Endothelial cell of umbilical vein (primary cell): ENCODE measurements around the gene TGM4. TPM values are rescaled to one million over a fixed set of nuclear protein-coding genes. Genes with fewer than 3 reads are reported as not detected.

ENCODE experiments used
- BruUV-seq: library from RNA; stranded (reverse); fragments of 400-500 nt; replicated peaks from 2 replicates; lab custom pipeline; 2021; lab: Mats Ljungman, UMichigan
- CTCF ChIA-PET: fragments of 300-600, 350-600 bp; sonication (Branson Sonifier 250); formaldehyde crosslinking; loops from one replicate; lab custom pipeline; 2021; ENCODE audit warnings: antibody characterized with exemption, inconsistent platforms; lab: Charles Lee
- POLR2A ChIA-PET: fragments of 300-600, 350-600 bp; sonication (Branson Sonifier 250); formaldehyde crosslinking; loops from one replicate; lab custom pipeline; 2021; ENCODE audit warnings: antibody characterized with exemption, inconsistent platforms; lab: Charles Lee
- DNase-seq: peaks from one replicate; pipeline ENCODE4 v3.0.0-alpha.2; 2011; ENCODE audit warnings: low read depth, low spot score
- FAIRE-seq: peaks from 2 replicates; lab custom pipeline; 2011; peaks lifted over from hg19 to GRCh38; lab: Jason Lieb, UNC
- H2AFZ ChIP-seq: 2 replicates; pipeline ENCODE4 v1.6.0; 2012; ENCODE audit warnings: low read depth, low read length, control low read depth, inconsistent platforms
- H3K27ac ChIP-seq: 2 replicates; pipeline ENCODE4 v1.5.1; 2011; ENCODE audit warnings: low read depth, mild to moderate bottlenecking, control low read depth, low read length, moderate library complexity; ENCODE audit not compliant: insufficient read depth
- H3K27me3 ChIP-seq, 2 experiments: 2 replicates each; pipeline versions ENCODE4 v1.6.0 to v1.6.1; 2011; ENCODE audit warnings: low read length in 2 of 2, mixed read lengths in 1 of 2; ENCODE audit not compliant: control insufficient read depth in 2 of 2, insufficient read depth in 2 of 2
- H3K36me3 ChIP-seq, 2 experiments: 2 replicates in 1 of 2; 3 replicates in 1 of 2; pipeline ENCODE4 v1.5.1; 2011; ENCODE audit warnings: low read length in 2 of 2, mild to moderate bottlenecking in 1 of 2, moderate library complexity in 1 of 2; ENCODE audit not compliant: control insufficient read depth in 2 of 2, insufficient read depth in 2 of 2; ENCODE audit errors: extremely low read depth in 1 of 2
- H3K4me1 ChIP-seq: 3 replicates; pipeline ENCODE4 v1.5.1; 2011; ENCODE audit warnings: mild to moderate bottlenecking, low read length; ENCODE audit not compliant: control insufficient read depth, insufficient read depth; ENCODE audit errors: extremely low read depth
- H3K4me2 ChIP-seq: 2 replicates; pipeline ENCODE4 v1.6.1; 2011; ENCODE audit warnings: low read length, control low read depth, mixed read lengths; ENCODE audit not compliant: insufficient read depth
- H3K4me3 ChIP-seq, 3 experiments: fragments of 200-600 bp in 1 of 3; sonication (generic), shearing (Covaris generic) in 1 of 3; replicated peaks in 1 of 3; 2 replicates each; pipeline ENCODE4 v1.5.1; 2011 to 2016; ENCODE audit warnings: control low read depth in 3 of 3, low read length in 3 of 3, mild to moderate bottlenecking in 2 of 3, inconsistent platforms in 1 of 3, low read depth in 1 of 3, moderate library complexity in 1 of 3; ENCODE audit not compliant: insufficient read depth in 1 of 3
- H3K79me2 ChIP-seq: 2 replicates; pipeline ENCODE4 v1.6.0; 2012; ENCODE audit warnings: low read length, inconsistent platforms; ENCODE audit not compliant: control insufficient read depth, insufficient read depth
- H3K9ac ChIP-seq: replicated peaks from 2 replicates; pipeline ENCODE3; 2011; ENCODE audit warnings: low read length, control low read depth; ENCODE audit not compliant: insufficient read depth; ENCODE audit errors: extremely low read depth
- H3K9me1 ChIP-seq: replicated peaks from 3 replicates; pipeline ENCODE4 v1.6.0; 2011; ENCODE audit warnings: mild to moderate bottlenecking, low read length; ENCODE audit not compliant: control insufficient read depth, insufficient read depth; ENCODE audit errors: extremely low read depth
- H3K9me3 ChIP-seq: replicated peaks from 2 replicates; pipeline ENCODE4 v1.5.1; 2012; ENCODE audit warnings: low read length, inconsistent platforms; ENCODE audit not compliant: control insufficient read depth, insufficient read depth
- H4K20me1 ChIP-seq: replicated peaks from 2 replicates; pipeline ENCODE3; 2011; ENCODE audit warnings: mild to moderate bottlenecking, low read length; ENCODE audit not compliant: control insufficient read depth, insufficient read depth; ENCODE audit errors: extremely low read depth
- EZH2 ChIP-seq: IDR thresholded peaks from 2 replicates; pipeline ENCODE4 v1.6.1; 2012; ENCODE audit warnings: borderline replicate concordance, low read depth, mild to moderate bottlenecking, moderate library complexity, low read length, inconsistent platforms; ENCODE audit not compliant: severe bottlenecking
- FOS ChIP-seq: IDR thresholded peaks from 2 replicates; pipeline ENCODE4 v1.6.1; 2011; ENCODE audit warnings: mild to moderate bottlenecking, low read length, moderate library complexity, borderline replicate concordance; ENCODE audit not compliant: insufficient read depth
- GATA2 ChIP-seq: IDR thresholded peaks from 2 replicates; pipeline ENCODE4 v1.7.0; 2011; ENCODE audit warnings: low read depth, mild to moderate bottlenecking, moderate library complexity, mixed read lengths, low read length; ENCODE audit not compliant: insufficient read length, insufficient read depth
- JUN ChIP-seq: IDR thresholded peaks from 2 replicates; pipeline ENCODE4 v1.6.1; 2011; ENCODE audit warnings: borderline replicate concordance, low read depth; ENCODE audit not compliant: insufficient read length, insufficient read depth
- MYC ChIP-seq: IDR thresholded peaks from one replicate; pipeline ENCODE4 v1.6.1; 2011; ENCODE audit warnings: mild to moderate bottlenecking, low read depth, low read length
- POLR2A ChIP-seq: IDR thresholded peaks from 2 replicates; pipeline ENCODE4 v1.6.1; 2012; ENCODE audit warnings: low read depth, mild to moderate bottlenecking, control low read depth, low read length
- POLR2AphosphoS5 ChIP-seq: IDR thresholded peaks from 2 replicates; pipeline ENCODE4 v1.6.1; 2012; ENCODE audit warnings: low read depth, mild to moderate bottlenecking, control low read depth, low read length, moderate library complexity; ENCODE audit not compliant: insufficient read depth
- dilution Hi-C: fragments of 300-500 bp; cut with MboI; formaldehyde crosslinking; loops from one replicate; pipeline ENCODE4 v1.15.0; 2019; ENCODE audit warnings: low sequenced_read_pairs; ENCODE audit not compliant: extremely low pct_ligation_motif_present
- intact Hi-C: fragments of 100-400 bp; cut with micrococcal nuclease; formaldehyde crosslinking; loops from one replicate; pipeline ENCODE4 v1.10.0; 2022
- polyA plus RNA-seq, 4 experiments: library from polyadenylated mRNA; depleted of rRNA in 3 of 4; stranded (reverse) in 3 of 4; unstranded in 1 of 4; fragments of >200 nt; gene quantifications; 2 replicates each; pipeline versions ENCODE4 v1.2.1 to v1.2.3, GENCODE V29; 2011 to 2012; ENCODE audit warnings: missing spikeins in 1 of 4
- total RNA-seq: library from RNA; stranded (reverse); gene quantifications from 2 replicates; pipeline ENCODE4 v1.2.3, GENCODE V29; 2021
- TF ChIP-seq, protein P1 (sequence below): IDR thresholded peaks from 2 replicates; pipeline ENCODE4 v1.6.1; 2011; ENCODE audit not compliant: insufficient read depth, insufficient read length

Gene TGM4
- total and polyA plus RNA-seq, 2 donors (not counting 3 experiments of a cell fraction or from before 2014, with no cell fraction given), result 0.11 to 0.24 TPM

DNA sequence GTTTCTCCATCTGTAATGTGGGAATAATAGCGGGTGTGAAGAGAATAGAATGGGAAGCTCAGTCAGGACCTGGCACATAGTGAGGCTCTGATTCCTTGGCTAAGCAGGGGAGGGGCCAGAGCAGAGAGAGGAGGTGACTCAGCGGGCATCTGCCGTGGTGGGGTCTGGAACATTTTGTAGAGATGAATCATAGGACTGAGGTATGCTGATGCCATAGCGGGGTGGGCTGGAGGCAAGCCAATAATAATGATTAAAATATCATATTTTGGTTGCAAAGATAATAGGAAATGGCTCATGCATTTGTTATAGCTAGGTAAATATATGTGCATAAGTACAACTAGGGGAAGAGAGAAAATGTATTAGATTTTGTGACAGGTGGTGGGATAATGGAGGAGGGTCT is 11.2 kb downstream of the TGM4 start:
- FAIRE-seq (peak; percentile 98), DNase-seq (peak; percentile 95)
- BruUV-seq, result no TSS peak
- no peaks in the 10 kb centered on the region for H3K9me3 ChIP-seq
- POLR2A ChIA-PET, result interaction anchor here (0.5 kb wide), 1 partner anchor 109 kb away, joined by 5 read pairs; no protein-coding TSS in a partner anchor
- no peaks in the 10 kb centered on the region for H3K36me3 ChIP-seq
- no peak for TF ChIP-seq POLR2A
- TF ChIP-seq, protein P1, sequence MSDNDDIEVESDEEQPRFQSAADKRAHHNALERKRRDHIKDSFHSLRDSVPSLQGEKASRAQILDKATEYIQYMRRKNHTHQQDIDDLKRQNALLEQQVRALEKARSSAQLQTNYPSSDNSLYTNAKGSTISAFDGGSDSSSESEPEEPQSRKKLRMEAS, result no peak
- no peak for TF ChIP-seq EZH2
- peak; percentile 96 for TF ChIP-seq JUN
- TF ChIP-seq FOS, result peak; percentile 100
- peak; percentile 54 for TF ChIP-seq GATA2
- TF ChIP-seq POLR2AphosphoS5, result peak; percentile 92
- CTCF ChIA-PET, result interaction anchor here (1.0 to 2.9 kb wide), 4 partner anchors 9 to 353 kb away, joined by 3 to 15 read pairs (median 3); no protein-coding TSS in a partner anchor
- H3K27me3 ChIP-seq, result no peaks in the 10 kb centered on the region
- no peak overlapping the region for H2AFZ ChIP-seq
- H3K9ac ChIP-seq, result peak overlapping the region; percentile 34
- H4K20me1 ChIP-seq, result no peaks in the 10 kb centered on the region
- dilution Hi-C loops (no loop called here), intact Hi-C loops (loop anchor here (1.0 to 10.0 kb wide), 5 partner anchors 24 to 547 kb away; partner anchors contain the start of genes KIAA1143, KIF15, TCAIM and TMEM42)
- H3K4me1 ChIP-seq, result peaks cover 38% of the 10 kb centered on the region
- H3K9me1 ChIP-seq, result no peaks in the 10 kb centered on the region
- H3K79me2 ChIP-seq, result no peaks in the 10 kb centered on the region
- H3K4me2 ChIP-seq, result peak overlapping the region; percentile 12
- peak overlapping the region; percentile 91 for H3K27ac ChIP-seq
- no peak overlapping the region for H3K4me3 ChIP-seq

DNA sequence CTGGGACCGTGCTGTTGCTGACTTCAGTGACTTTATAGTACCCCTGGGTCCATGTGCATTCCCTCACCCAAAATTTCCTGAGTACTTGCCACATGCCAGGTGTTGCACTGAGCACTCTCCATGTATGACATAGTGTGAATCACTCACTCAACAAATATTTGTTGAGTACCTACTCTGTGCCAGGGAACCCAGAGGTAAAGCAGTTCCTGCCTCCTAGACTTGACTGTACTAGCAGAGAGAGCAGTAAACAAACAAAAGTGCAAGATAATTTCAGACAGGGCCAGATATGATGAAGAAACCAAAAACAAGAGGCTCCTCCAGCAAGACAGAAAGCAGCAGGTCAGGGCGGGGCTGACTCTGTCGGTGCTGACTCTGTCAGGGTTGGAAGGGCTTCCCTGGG is 12.2 kb downstream of the TGM4 start:
- H4K20me1 ChIP-seq, result no peaks in the 10 kb centered on the region
- H2AFZ ChIP-seq, result no peak overlapping the region
- ChIA-PET CTCF (interaction anchor here (1.3 kb wide), 1 partner anchor 28 kb away, joined by 3 read pairs; no protein-coding TSS in a partner anchor), POLR2A (no interaction called here)
- DNase-seq (no peak), FAIRE-seq (peak; percentile 71)
- H3K9me3 ChIP-seq, result no peaks in the 10 kb centered on the region
- H3K4me2 ChIP-seq, result no peak overlapping the region
- no peaks in the 10 kb centered on the region for H3K27me3 ChIP-seq
- dilution Hi-C loops (no loop called here), intact Hi-C loops (loop anchor here (10.0 kb wide), 1 partner anchor 242 kb away; the partner anchor contains the start of gene ZNF35)
- TF ChIP-seq FOS, result no peak
- no peak for TF ChIP-seq POLR2A
- TF ChIP-seq JUN, result no peak
- TF ChIP-seq, protein P1, result no peak
- TF ChIP-seq GATA2, result no peak
- no peak for TF ChIP-seq EZH2
- TF ChIP-seq POLR2AphosphoS5, result no peak
- no peak for TF ChIP-seq MYC
- peaks cover 38% of the 10 kb centered on the region for H3K4me1 ChIP-seq
- no peaks in the 10 kb centered on the region for H3K36me3 ChIP-seq
- H3K79me2 ChIP-seq, result no peaks in the 10 kb centered on the region
- peak overlapping the region; percentile 32 for H3K27ac ChIP-seq
- H3K9me1 ChIP-seq, result no peaks in the 10 kb centered on the region
- BruUV-seq, result no TSS peak
- H3K9ac ChIP-seq, result no peak overlapping the region
- H3K4me3 ChIP-seq, result no peak overlapping the region
